HEK293T (cell line): Measurements from ENCODE around the gene KCNG2.

Source experiments
- ARNT ChIP-seq: fragments of 450-650 bp; IDR thresholded peaks from 2 replicates; pipeline ENCODE4 v1.6.1; 2017; ENCODE audit warnings: mild to moderate bottlenecking
- BHLHE40 ChIP-seq: fragments of 450-650 bp; IDR thresholded peaks from 2 replicates; pipeline ENCODE4 v1.6.1; 2016; ENCODE audit warnings: mild to moderate bottlenecking, moderate library complexity, borderline replicate concordance
- CTBP1 ChIP-seq: fragments of 450-650 bp; IDR thresholded peaks from 2 replicates; pipeline ENCODE4 v1.6.1; 2016; ENCODE audit warnings: borderline replicate concordance
- ELF4 ChIP-seq: fragments of 450-650 bp; IDR thresholded peaks from 2 replicates; pipeline ENCODE4 v1.6.1; 2017; ENCODE audit warnings: antibody characterized with exemption
- FOXM1 ChIP-seq: fragments of 450-650 bp; IDR thresholded peaks from 2 replicates; pipeline ENCODE4 v1.6.1; 2017; ENCODE audit warnings: mild to moderate bottlenecking, borderline replicate concordance
- HDGF ChIP-seq: fragments of 450-650 bp; IDR thresholded peaks from 2 replicates; pipeline ENCODE4 v1.6.1; 2017; ENCODE audit warnings: antibody characterized with exemption, borderline replicate concordance
- LEF1 ChIP-seq: fragments of 450-650 bp; IDR thresholded peaks from 2 replicates; pipeline ENCODE4 v1.6.1; 2017; ENCODE audit warnings: mild to moderate bottlenecking, borderline replicate concordance
- PKNOX1 ChIP-seq: fragments of 450-650 bp; IDR thresholded peaks from 2 replicates; pipeline ENCODE4 v1.6.1; 2016
- SP1 ChIP-seq: fragments of 450-650 bp; IDR thresholded peaks from 2 replicates; pipeline ENCODE4 v1.6.1; 2017
- SUZ12 ChIP-seq: fragments of 450-650 bp; IDR thresholded peaks from 2 replicates; pipeline ENCODE4 v1.6.1; 2016; ENCODE audit warnings: mild to moderate bottlenecking
- ZNF384 ChIP-seq: fragments of 450-650 bp; IDR thresholded peaks from 2 replicates; pipeline ENCODE4 v1.6.1; 2016

GRCh38 chr18:79819968-79820351, 22.2 kb downstream of the KCNG2 start:
- no peak for TF ChIP-seq SP1
- no peak for TF ChIP-seq CTBP1
- TF ChIP-seq FOXM1, result no peak
- no peak for TF ChIP-seq BHLHE40
- no peak for TF ChIP-seq ELF4
- TF ChIP-seq SUZ12, result no peak
- no peak for TF ChIP-seq PKNOX1
- no peak for TF ChIP-seq ARNT
- TF ChIP-seq LEF1, result no peak
- TF ChIP-seq HDGF, result no peak
- TF ChIP-seq ZNF384, result no peak
